ENCODE data around the gene PSMA4.
"Not testable (repeated sequence)": the region's sequence is repeated elsewhere in the genome, so short reads cannot be mapped to it uniquely, and the experiment has no call there.

The PSMA4 gene

DNA sequence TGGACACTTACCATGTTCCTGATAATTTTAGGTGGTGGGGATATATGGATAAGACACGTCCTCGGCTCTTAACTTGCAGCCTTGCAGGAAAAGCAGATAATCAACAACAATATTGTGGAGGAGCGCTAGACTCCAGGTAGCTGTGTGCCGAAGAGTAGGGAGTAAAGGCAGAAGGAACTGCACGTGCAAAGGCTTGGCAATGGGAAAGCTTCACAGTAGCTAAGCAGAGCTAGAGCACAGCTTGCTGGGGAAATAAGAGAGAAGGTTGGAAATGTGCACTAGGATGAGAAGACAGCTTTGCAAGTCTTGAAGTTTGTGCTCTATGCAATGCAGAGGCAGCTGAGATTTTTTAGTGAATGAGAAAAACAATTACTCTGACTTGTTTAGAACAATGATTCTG lies 12.4 kb downstream of the PSMA4 start:
- no peak for DNase-seq

- DNase-seq, result not testable (repeated sequence)
Measured at GRCh38 chr15:78560201-78560600, 20.0 kb downstream of the PSMA4 start.

- DNase-seq, result no peak
Measured at GRCh38 chr15:78561490-78561889, 21.2 kb downstream of the PSMA4 start.

GRCh38 chr15:78563092-78563491 lies 22.8 kb downstream of the PSMA4 start:
- DNase-seq, result no peak

GRCh38 chr15:78564743-78565096 lies 24.5 kb downstream of the PSMA4 start:
- no peak for DNase-seq

DNA sequence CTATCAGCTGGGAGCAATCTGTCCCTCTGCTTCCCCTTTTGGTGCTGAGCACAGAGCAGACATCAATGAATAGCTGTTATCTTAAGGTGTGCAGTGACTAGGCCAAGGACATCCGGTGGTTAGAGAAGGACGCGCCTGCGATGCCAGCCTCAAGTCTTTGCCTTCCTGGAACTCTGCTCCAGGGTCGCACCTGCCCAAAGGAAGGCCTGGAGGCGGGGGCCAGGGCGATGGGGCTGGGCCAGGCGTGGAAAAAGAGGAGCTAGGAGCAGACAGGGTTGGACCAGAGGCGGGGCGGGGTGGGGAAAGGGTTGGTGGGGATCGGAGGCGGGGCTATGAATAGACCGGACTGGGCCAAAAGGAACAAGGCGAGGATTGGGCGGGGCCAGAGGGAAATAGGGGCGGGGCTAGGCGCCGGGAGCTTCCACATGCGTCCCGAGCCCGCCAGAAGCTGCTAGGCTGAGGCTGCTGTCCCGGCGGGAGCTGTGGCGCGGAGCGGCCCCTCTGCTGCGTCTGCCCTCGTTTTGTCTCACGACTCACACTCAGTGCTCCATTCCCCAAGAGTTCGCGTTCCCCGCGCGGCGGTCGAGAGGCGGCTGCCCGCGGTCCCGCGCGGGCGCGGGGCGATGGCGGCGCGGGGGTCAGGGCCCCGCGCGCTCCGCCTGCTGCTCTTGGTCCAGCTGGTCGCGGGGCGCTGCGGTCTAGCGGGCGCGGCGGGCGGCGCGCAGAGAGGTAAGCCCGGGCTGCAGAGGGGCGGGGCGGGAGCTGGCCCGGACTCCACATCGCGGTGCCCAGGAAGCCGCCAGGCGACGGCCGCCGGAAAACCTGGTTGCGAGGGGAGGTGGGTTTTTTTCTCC lies 25.1 kb downstream of the PSMA4 start, which contains the start of gene CHRNA5:
Gene CHRNA5 (plus strand): TSS at position 424 of the 854 bp plus-strand sequence. CDS start 200 bp downstream, at position 624.
- DNase-seq, result peak; percentile 52

DNA sequence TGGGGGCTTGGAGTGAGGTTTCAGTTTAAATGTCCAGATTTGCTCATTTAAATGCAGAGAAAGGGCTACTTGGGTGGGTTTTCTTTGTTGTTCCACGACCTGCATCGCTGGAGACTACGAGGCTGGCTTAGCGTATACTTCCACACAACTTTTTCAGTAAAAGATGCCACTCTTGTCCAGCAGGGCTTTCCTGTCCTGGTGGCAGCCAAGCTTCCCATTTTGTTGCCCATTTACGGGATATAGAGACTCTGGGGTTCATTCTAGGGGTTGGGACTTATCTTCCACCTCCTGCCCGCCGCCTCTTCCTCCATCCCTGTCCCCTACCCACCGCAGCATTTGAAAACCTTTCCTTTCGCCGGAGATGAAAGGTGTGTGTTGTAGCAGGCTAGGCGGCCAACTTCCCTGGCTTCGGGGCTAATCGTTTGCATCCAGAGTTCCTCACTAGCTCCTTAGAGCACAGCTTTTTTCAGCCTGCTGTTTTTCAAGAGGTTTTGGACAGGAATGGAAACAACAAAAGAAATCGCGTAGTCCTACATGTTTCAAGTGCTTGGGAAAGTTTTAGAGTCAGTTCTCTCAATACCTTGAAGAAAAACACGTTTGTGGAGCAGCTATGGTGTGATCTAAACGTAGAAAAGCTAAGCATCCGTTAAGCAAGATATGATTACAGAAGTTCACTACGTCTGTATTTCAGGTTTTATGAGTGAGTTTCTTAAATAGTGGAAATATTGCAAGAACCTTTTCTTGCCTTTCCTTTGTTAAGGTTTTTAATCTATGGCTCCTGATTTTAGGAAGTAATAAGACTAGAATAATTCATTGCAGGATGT lies 25.9 kb downstream of the PSMA4 start:
- DNase-seq, result no peak

DNA sequence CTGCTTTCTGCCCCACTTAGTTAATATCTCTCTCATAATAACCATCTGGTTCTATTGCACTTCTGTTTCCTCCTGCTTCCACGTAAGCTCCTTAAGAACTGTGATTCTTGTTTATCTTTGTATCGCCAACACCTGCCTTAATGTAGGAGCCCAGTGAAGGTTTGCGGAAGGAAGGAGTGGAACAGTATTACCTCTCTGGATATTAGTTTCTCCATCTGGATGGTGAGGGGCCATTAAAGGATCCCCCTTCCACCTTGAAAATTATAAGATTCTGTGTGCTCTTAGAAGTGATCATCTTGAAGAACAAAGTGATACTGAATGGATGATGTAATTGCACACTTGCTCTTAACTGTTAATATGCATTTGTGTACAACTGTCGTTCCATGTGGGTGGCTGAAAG lies 27.3 kb downstream of the PSMA4 start:
- DNase-seq, result no peak

DNA sequence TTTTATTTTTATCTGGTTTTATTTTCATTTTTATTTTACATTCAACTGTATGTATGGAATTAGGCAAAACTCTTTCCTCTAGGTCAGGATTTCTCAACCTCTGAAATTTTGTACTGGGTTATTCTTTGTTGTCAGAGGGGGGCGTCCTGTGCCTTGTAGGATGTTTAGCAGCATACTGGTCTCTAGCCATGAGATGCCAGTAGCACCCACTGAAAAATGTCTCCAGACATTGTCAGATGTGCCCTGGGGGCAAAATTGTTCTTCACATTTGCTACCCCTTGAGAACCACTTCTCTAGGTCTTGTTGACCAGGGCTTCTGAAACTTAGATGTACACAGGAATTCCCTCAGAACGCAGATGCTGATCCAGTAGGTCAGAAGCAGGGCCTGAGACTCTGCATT lies 30.5 kb downstream of the PSMA4 start:
- no peak for DNase-seq

GRCh38 chr15:78571382-78571781 lies 31.1 kb downstream of the PSMA4 start:
- DNase-seq, result no peak

GRCh38 chr15:78573416-78573815 lies 33.2 kb downstream of the PSMA4 start:
- DNase-seq, result no peak

GRCh38 chr15:78574944-78575343 lies 34.7 kb downstream of the PSMA4 start:
- no peak for DNase-seq

GRCh38 chr15:78597583-78597982 lies 57.3 kb downstream of the PSMA4 start:
- DNase-seq, result no peak

DNA sequence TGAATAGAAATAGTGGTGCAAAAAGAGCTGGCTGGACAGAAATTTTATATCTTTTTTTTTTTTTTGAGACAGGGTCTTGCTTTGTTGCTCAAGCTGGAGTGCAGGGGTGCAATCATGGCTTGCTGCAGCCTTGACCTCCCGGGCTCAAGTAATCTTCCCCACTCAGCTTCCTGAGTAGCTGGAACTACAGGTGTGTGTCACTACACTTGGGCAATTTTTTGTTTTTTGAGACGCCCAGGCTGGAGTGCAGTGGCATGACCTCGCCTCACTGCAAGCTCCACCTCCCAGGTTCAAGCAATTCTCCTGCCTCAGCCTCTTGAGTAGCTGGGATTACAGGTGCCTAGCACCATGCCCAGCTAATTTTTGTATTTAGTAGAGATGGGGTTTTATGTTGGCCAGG lies 58.1 kb downstream of the PSMA4 start:
- DNase-seq, result no peak

GRCh38 chr15:78599189-78599588 lies 58.9 kb downstream of the PSMA4 start:
- DNase-seq, result no peak
